B cell (primary cell): Measurements from ENCODE around the gene FGF5. TPM values are rescaled to one million over a fixed set of nuclear protein-coding genes. Genes with fewer than 3 reads are reported as not detected.

ENCODE experiments used
- ATAC-seq: fragments of 200-7000 bp; cut with Tn5 transposase; one replicate; pipeline ENCODE4 v1.10.0; 2021; ENCODE audit warnings: low read depth, mild to moderate bottlenecking, moderate number of reproducible peaks, moderate library complexity
- CTCF ChIA-PET: fragments of 350-600 bp; sonication (Branson Sonifier 250); formaldehyde crosslinking; loops from one replicate; lab custom pipeline; 2021; ENCODE audit warnings: antibody characterized with exemption, inconsistent platforms; lab: Charles Lee
- POLR2A ChIA-PET: fragments of 350-600 bp; sonication (Branson Sonifier 250); formaldehyde crosslinking; loops from one replicate; lab custom pipeline; 2021; ENCODE audit warnings: antibody characterized with exemption; lab: Charles Lee
- DNase-seq: peaks from one replicate; pipeline ENCODE4 v3.0.0; 2013
- H2AFZ ChIP-seq: 2 replicates; pipeline ENCODE4 v1.6.1; 2012; ENCODE audit warnings: mild to moderate bottlenecking, low read depth, low read length; ENCODE audit not compliant: insufficient read depth, poor library complexity, severe bottlenecking
- H3K27ac ChIP-seq, 2 donors: 1 replicate in 1 of 2; 2 replicates in 1 of 2; pipeline ENCODE4 v1.5.1; 2012 to 2013; ENCODE audit warnings: low read length in 2 of 2, mild to moderate bottlenecking in 2 of 2, moderate library complexity in 1 of 2
- H3K27me3 ChIP-seq, 4 experiments: fragments of 200-600 bp in 1 of 4; sonication (generic) in 1 of 4; replicated peaks in 1 of 4; 1 replicate in 2 of 4; 2 replicates in 2 of 4; pipeline versions ENCODE4 v1.6.1 to v1.7.0; 2013 to 2016; ENCODE audit warnings: low read length in 3 of 4, mild to moderate bottlenecking in 2 of 4, mixed read lengths in 1 of 4, moderate library complexity in 1 of 4; ENCODE audit not compliant: insufficient read depth in 4 of 4, control insufficient read depth in 3 of 4; ENCODE audit errors: control extremely low read depth in 1 of 4
- H3K36me3 ChIP-seq, 2 experiments: replicated peaks in 1 of 2; 1 replicate in 1 of 2; 2 replicates in 1 of 2; pipeline versions ENCODE4 v1.6.1 to v1.7.1; 2013; ENCODE audit warnings: low read length in 1 of 2; ENCODE audit not compliant: insufficient read depth in 2 of 2, control insufficient read depth in 1 of 2; ENCODE audit errors: control extremely low read depth in 1 of 2, extremely low read depth in 1 of 2
- H3K4me1 ChIP-seq, 2 donors: fragments of 200-600 bp in 1 of 2; sonication (generic) in 1 of 2; 1 replicate in 1 of 2; 2 replicates in 1 of 2; pipeline versions ENCODE4 v1.5.1 to v1.6.1; 2013 to 2017; ENCODE audit warnings: low read length in 2 of 2; ENCODE audit not compliant: control insufficient read depth in 2 of 2, insufficient read depth in 2 of 2
- H3K4me2 ChIP-seq: replicated peaks from 2 replicates; pipeline ENCODE3; 2012; ENCODE audit warnings: mild to moderate bottlenecking, low read depth, low read length; ENCODE audit not compliant: poor library complexity, severe bottlenecking
- H3K4me3 ChIP-seq, 5 experiments: fragments of 200-600 bp in 1 of 5; sonication (generic) in 1 of 5; 1 replicate in 3 of 5; 2 replicates in 2 of 5; pipeline versions ENCODE4 v1.5.1 to v1.7.0; 2011 to 2016; ENCODE audit warnings: low read length in 4 of 5, mild to moderate bottlenecking in 4 of 5, low read depth in 2 of 5, control low read depth in 1 of 5, moderate library complexity in 1 of 5; ENCODE audit not compliant: insufficient read depth in 1 of 5; ENCODE audit errors: control extremely low read depth in 1 of 5, extremely low read depth in 1 of 5
- H3K79me2 ChIP-seq: fragments of 200-600 bp; sonication (generic); one replicate; pipeline ENCODE4 v1.6.0; 2016; ENCODE audit warnings: low read length; ENCODE audit not compliant: control insufficient read depth, insufficient read depth
- H3K9ac ChIP-seq: fragments of 200-600 bp; sonication (generic); 2 replicates; pipeline ENCODE4 v1.6.1; 2017; ENCODE audit warnings: mild to moderate bottlenecking, low read length, moderate library complexity
- H3K9me3 ChIP-seq, 3 donors: one replicate each; pipeline versions ENCODE4 v1.6.1 to v1.7.1; 2013; ENCODE audit warnings: low read length in 2 of 3; ENCODE audit not compliant: control insufficient read depth in 2 of 3, insufficient read depth in 1 of 3; ENCODE audit errors: control extremely low read depth in 1 of 3
- H4K20me1 ChIP-seq: 2 replicates; pipeline ENCODE4 v1.6.0; 2012; ENCODE audit warnings: mild to moderate bottlenecking, low read length; ENCODE audit not compliant: insufficient read depth, control insufficient read depth, poor library complexity, severe bottlenecking
- H3K27ac Mint-ChIP-seq: one replicate; pipeline ENCODE4 v1.8.0; 2021; ENCODE audit warnings: mixed read lengths
- H3K27me3 Mint-ChIP-seq: one replicate; pipeline ENCODE4 v1.8.0; 2021; ENCODE audit warnings: mixed read lengths
- H3K4me1 Mint-ChIP-seq: one replicate; pipeline ENCODE4 v1.8.0; 2021; ENCODE audit warnings: mixed read lengths
- H3K4me3 Mint-ChIP-seq: one replicate; pipeline ENCODE4 v1.8.0; 2021; ENCODE audit warnings: mixed read lengths
- H3K9me3 Mint-ChIP-seq: one replicate; pipeline ENCODE4 v1.8.0; 2022; ENCODE audit warnings: mixed read lengths; ENCODE audit not compliant: insufficient read depth
- EZH2 ChIP-seq: IDR thresholded peaks from 2 replicates; pipeline ENCODE4 v1.6.1; 2012; ENCODE audit warnings: borderline replicate concordance, low read depth, mild to moderate bottlenecking, moderate library complexity, low read length; ENCODE audit not compliant: insufficient read depth, poor library complexity, severe bottlenecking
- WGBS: methylation state at CpG from one replicate; pipeline ENCODE4 v1.1.5; 2013; ENCODE audit warnings: missing lambda C conversion rate; ENCODE audit not compliant: insufficient coverage; 5-methylcytosine and 5-hydroxymethylcytosine counted together
- intact Hi-C: fragments of 100-400 bp; cut with micrococcal nuclease; formaldehyde crosslinking; loops from one replicate; pipeline ENCODE4 v1.10.0; 2022
- polyA plus RNA-seq: library from polyadenylated mRNA; depleted of rRNA; stranded (reverse); fragments of >200 nt; gene quantifications from 2 replicates; pipeline ENCODE4 v1.2.3, GENCODE V29; 2012
- total RNA-seq, 2 donors: library from RNA; stranded (reverse); fragments of 120-200 nt in 1 of 2; gene quantifications; 1 replicate in 1 of 2; 2 replicates in 1 of 2; pipeline versions ENCODE4 v1.2.3 to v1.2.4, GENCODE V29; 2013 to 2022
- TF ChIP-seq, protein P1 (sequence below): fragments of 200-600 bp; IDR thresholded peaks from one replicate; pipeline ENCODE4 v1.8.0; 2022; ENCODE audit warnings: antibody characterized with exemption, mild to moderate bottlenecking

Gene FGF5
- total and polyA plus RNA-seq, 2 donors (not counting 1 experiment from before 2014, with no cell fraction given), result 0.01 TPM; not detected in 1

DNA sequence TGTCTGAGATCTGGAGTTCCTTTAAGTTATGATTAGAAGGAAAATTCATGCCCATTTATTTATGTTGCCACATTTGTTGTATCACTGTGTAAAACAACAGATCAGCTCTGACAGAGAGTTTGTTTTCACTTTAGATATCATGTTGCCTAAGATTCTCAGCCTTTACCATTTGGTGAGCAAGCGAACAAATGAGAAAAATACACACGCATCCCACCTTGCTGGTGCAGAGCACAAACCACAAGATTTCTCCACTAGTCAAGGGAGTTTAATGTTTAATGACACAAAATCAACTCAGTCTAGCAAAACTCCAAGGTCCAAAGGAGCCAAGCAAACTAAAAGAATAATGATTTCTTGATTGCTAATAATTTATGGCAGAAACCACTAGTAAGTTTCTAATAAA lies 27.7 kb downstream of the FGF5 start:
- no peak overlapping the region for H2AFZ ChIP-seq
- DNase-seq (no peak), ATAC-seq (no peak)
- no peak overlapping the region for H3K4me2 ChIP-seq
- no CpG with 5 or more reads among the region's 2 CpGs for WGBS
- no peaks in the 10 kb centered on the region for H3K4me1 ChIP-seq
- no peak overlapping the region for H3K4me3 Mint-ChIP-seq
- no peak overlapping the region for H3K9ac ChIP-seq
- H3K4me3 ChIP-seq, result no peak overlapping the region
- no peaks in the 10 kb centered on the region for H3K9me3 ChIP-seq
- H3K27me3 ChIP-seq, result peaks cover 0 to 3% (median 0%) of the 10 kb centered on the region in 4 experiments
- no peaks in the 10 kb centered on the region for H3K4me1 Mint-ChIP-seq
- no peaks in the 10 kb centered on the region for H4K20me1 ChIP-seq
- no peaks in the 10 kb centered on the region for H3K79me2 ChIP-seq
- no peaks in the 10 kb centered on the region for H3K9me3 Mint-ChIP-seq
- intact Hi-C loops, result no loop called here
- H3K27ac ChIP-seq, result no peak overlapping the region
- H3K36me3 ChIP-seq, result no peaks in the 10 kb centered on the region
- peaks cover 14% of the 10 kb centered on the region for H3K27me3 Mint-ChIP-seq
- CTCF ChIA-PET, result no interaction called here
- no peak for TF ChIP-seq EZH2
- TF ChIP-seq, protein P1, sequence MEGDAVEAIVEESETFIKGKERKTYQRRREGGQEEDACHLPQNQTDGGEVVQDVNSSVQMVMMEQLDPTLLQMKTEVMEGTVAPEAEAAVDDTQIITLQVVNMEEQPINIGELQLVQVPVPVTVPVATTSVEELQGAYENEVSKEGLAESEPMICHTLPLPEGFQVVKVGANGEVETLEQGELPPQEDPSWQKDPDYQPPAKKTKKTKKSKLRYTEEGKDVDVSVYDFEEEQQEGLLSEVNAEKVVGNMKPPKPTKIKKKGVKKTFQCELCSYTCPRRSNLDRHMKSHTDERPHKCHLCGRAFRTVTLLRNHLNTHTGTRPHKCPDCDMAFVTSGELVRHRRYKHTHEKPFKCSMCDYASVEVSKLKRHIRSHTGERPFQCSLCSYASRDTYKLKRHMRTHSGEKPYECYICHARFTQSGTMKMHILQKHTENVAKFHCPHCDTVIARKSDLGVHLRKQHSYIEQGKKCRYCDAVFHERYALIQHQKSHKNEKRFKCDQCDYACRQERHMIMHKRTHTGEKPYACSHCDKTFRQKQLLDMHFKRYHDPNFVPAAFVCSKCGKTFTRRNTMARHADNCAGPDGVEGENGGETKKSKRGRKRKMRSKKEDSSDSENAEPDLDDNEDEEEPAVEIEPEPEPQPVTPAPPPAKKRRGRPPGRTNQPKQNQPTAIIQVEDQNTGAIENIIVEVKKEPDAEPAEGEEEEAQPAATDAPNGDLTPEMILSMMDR, result no peak
- POLR2A ChIA-PET, result no interaction called here
- no peak overlapping the region for H3K27ac Mint-ChIP-seq

DNA sequence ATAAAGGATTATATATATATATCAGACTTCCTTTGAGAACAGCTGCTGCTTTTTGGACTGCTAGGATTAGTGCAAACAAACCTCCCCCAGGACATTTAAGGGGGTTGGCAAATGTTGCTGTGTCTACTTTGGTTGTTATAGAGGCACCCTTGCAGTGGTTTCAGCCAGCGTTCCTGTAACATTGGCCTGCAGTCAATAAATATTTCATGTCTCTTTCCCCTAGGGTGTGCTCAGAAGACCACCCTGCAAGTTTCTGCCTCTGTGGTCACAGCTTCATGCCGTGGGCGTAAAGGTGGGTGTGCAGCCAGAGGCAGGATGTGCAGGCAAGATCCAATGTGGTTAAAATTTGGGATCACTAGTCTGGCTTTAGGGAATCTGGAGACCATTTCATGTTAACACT lies 28.9 kb downstream of the FGF5 start:
- Histone ChIP-seq H3K4me2 (no peak overlapping the region), H3K27me3 (peaks cover 0 to 3% (median 0%) of the 10 kb centered on the region in 4 experiments), H3K4me1 (no peaks in the 10 kb centered on the region), H4K20me1 (no peaks in the 10 kb centered on the region), H3K4me3 (no peak overlapping the region), H2AFZ (no peak overlapping the region), H3K9ac (no peak overlapping the region), H3K9me3 (no peaks in the 10 kb centered on the region), H3K27ac (no peak overlapping the region), H3K36me3 (no peaks in the 10 kb centered on the region), H3K79me2 (no peaks in the 10 kb centered on the region)
- intact Hi-C loops, result no loop called here
- TF ChIP-seq EZH2, result no peak
- TF ChIP-seq, protein P1, result no peak
- Mint-ChIP-seq H3K4me1 (no peaks in the 10 kb centered on the region), H3K27me3 (peaks cover 15% of the 10 kb centered on the region), H3K27ac (no peak overlapping the region), H3K4me3 (no peak overlapping the region), H3K9me3 (no peaks in the 10 kb centered on the region)
- DNase-seq (no peak), ATAC-seq (no peak)
- ChIA-PET CTCF (no interaction called here), POLR2A (interaction anchor here (0.7 kb wide), 1 partner anchor 345 kb away, joined by 3 read pairs; no protein-coding TSS in a partner anchor)
- 100% methylated on average over 1 of the region's 3 CpGs for WGBS
